ENCODE results near the gene LMNA.

DNA sequence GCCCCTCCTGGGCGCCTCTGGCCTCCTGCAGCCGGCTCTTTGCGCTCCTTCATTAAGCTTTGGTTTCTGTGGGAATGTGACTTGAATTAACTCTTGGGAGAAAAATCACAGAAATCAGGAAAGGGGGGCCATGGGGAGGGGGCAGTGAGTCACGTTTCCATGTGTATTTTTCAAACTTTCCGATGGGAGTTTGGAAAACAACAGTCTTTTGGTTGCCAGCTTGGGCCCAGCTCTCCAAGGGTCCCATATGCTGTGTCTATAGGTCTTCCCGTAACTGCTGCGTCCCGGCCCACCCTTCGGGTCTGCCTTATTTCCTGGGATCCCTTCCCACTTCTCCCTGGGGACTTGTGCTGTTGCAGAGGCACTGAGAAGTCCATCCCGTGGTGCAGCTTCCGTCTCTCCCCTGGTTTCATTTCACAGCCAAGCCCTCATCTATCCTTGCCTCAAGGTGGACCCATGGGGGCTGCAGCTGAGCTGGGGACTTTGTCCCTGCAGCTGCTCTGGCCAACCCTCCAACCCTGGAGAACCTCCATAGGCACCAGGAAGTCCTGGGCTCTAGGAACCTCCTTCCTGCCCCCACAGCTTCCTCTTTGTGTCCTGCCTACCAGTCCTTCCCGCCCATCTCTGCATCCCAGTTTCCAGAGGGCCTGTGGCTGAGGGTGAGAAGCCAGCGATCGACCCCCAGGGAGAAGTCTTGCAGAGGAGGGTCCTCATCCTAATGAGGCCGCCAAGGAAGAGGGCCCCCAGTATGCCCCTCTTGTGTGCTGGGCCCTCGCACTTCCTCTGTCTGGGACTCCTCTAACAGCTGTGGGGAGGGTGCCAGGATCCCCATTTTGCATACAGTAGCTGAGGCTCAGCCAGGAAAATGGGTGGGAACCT is 11.6 kb upstream of the LMNA start:
- TF ChIP-seq TAF1 (IDR thresholded peaks at IDR 0.05; ENCODE audit: borderline replicate concordance, low read depth, low read length) (no peak), EP300 (IDR thresholded peaks at IDR 0.05; ENCODE audit: borderline replicate concordance in 1 of 2, low read depth in 1 of 2, low read length in 1 of 2) (no peak)

Data from SK-N-SH (cell line).